ENCODE data around the gene R3HDM2.

Gene R3HDM2

DNA sequence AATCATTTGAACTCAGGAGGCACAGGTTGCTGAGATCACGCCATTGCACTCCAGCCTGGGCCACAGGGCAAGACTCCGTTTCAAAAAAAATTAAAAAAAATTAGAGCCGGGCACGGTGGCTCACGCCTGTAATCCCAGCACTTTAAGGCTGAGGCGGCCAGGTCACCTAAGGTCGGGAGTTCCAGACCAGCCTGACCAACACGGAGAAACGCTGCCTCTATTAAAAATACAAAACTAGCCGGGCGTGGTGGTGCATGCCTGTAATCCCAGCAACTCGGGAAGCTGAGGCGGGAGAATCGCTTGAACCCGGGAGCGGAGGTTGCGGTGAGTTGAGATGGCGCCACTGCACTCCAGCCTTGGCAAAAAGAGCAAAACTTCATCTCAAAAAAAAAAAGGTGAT is 35.7 kb downstream of the R3HDM2 start:
- H3K36me3 ChIP-seq (ENCODE audit: control insufficient read depth in 1 of 2, insufficient read depth in 2 of 2, low read length in 2 of 2) = peaks cover 5 to 9% of the 10 kb centered on the region in 2 experiments
- no peak overlapping the region for H3K4me3 ChIP-seq (ENCODE audit: low read depth, low read length)
- no peak overlapping the region for H2AK5ac ChIP-seq (ENCODE audit: low read length)
- no peak overlapping the region for H2BK120ac ChIP-seq (ENCODE audit: insufficient read depth, low read length, poor library complexity)
- WGBS (ENCODE audit: extremely low coverage, insufficient coverage, insufficient read length) = no CpG with 5 or more reads among the region's 18 CpGs
- no peaks in the 10 kb centered on the region for H3K27me3 ChIP-seq (ENCODE audit: insufficient read depth, low read length)
- no peak overlapping the region for H3K4me2 ChIP-seq (ENCODE audit: low read length)
- H3K79me2 ChIP-seq (ENCODE audit: control insufficient read depth, insufficient read depth, low read length, poor library complexity) = no peaks in the 10 kb centered on the region
- H3K4me1 ChIP-seq (ENCODE audit: control insufficient read depth in 1 of 2, insufficient read depth in 2 of 2, low read length in 2 of 2) = no peaks in the 10 kb centered on the region
- H3K18ac ChIP-seq (ENCODE audit: low read length) = no peak overlapping the region
- H3K4ac ChIP-seq (ENCODE audit: low read depth, low read length) = no peak overlapping the region
- H4K91ac ChIP-seq (ENCODE audit: low read depth, low read length) = no peak overlapping the region
- H3K27ac ChIP-seq (ENCODE audit: low read depth, low read length) = no peak overlapping the region
- H3K23ac ChIP-seq (ENCODE audit: low read length) = no peak overlapping the region
- no peak for DNase-seq
- H2BK5ac ChIP-seq (ENCODE audit: low read depth, low read length, poor library complexity) = no peak overlapping the region
- H3K9ac ChIP-seq (ENCODE audit: low read length) = no peak overlapping the region
- no peaks in the 10 kb centered on the region for H3K9me3 ChIP-seq (ENCODE audit: insufficient read depth, low read depth, low read length)
- no peak overlapping the region for H4K8ac ChIP-seq (ENCODE audit: low read depth, low read length)
- H4K12ac ChIP-seq (ENCODE audit: low read depth, low read length) = no peak overlapping the region
- H3K14ac ChIP-seq (ENCODE audit: low read length) = no peak overlapping the region
- H3K79me1 ChIP-seq (ENCODE audit: low read length) = no peaks in the 10 kb centered on the region
- H2BK12ac ChIP-seq (ENCODE audit: low read length) = no peak overlapping the region
- no peak overlapping the region for H2AFZ ChIP-seq (ENCODE audit: insufficient read depth, low read length, poor library complexity)

DNA sequence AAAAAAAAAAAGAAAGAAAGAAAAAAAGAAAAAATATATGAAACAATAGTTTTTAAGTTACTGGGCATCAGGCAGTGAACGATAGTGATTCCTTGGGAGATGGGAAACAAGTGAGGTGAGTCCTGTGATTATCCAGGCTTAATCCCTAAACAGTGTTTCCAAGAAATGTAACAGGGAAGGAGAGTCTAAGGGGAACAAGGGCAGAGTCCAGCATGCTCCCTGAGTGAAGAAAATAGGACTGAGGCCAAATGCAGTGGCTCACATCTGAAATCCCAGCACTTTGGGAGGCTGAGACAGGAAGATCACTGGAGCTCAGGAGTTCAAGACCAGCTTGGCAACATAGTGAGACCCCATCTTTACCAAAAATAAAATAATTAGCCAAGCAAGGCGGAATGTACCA is 40.7 kb downstream of the R3HDM2 start:
- H2AK5ac ChIP-seq (ENCODE audit: low read length) = no peak overlapping the region
- WGBS (ENCODE audit: extremely low coverage, insufficient coverage, insufficient read length) = no CpG with 5 or more reads among the region's 2 CpGs
- H3K27ac ChIP-seq (ENCODE audit: low read depth, low read length) = no peak overlapping the region
- H2AFZ ChIP-seq (ENCODE audit: insufficient read depth, low read length, poor library complexity) = no peak overlapping the region
- no peak overlapping the region for H2BK5ac ChIP-seq (ENCODE audit: low read depth, low read length, poor library complexity)
- no peak overlapping the region for H3K23ac ChIP-seq (ENCODE audit: low read length)
- no peak overlapping the region for H3K18ac ChIP-seq (ENCODE audit: low read length)
- H2BK120ac ChIP-seq (ENCODE audit: insufficient read depth, low read length, poor library complexity) = no peak overlapping the region
- no peaks in the 10 kb centered on the region for H3K9me3 ChIP-seq (ENCODE audit: insufficient read depth, low read depth, low read length)
- H2BK12ac ChIP-seq (ENCODE audit: low read length) = no peak overlapping the region
- no peak overlapping the region for H3K4me2 ChIP-seq (ENCODE audit: low read length)
- H4K8ac ChIP-seq (ENCODE audit: low read depth, low read length) = no peak overlapping the region
- H4K12ac ChIP-seq (ENCODE audit: low read depth, low read length) = no peak overlapping the region
- H3K36me3 ChIP-seq (ENCODE audit: control insufficient read depth in 1 of 2, insufficient read depth in 2 of 2, low read length in 2 of 2) = peaks cover 5 to 8% of the 10 kb centered on the region in 2 experiments
- no peak overlapping the region for H3K4me3 ChIP-seq (ENCODE audit: low read depth, low read length)
- H3K4ac ChIP-seq (ENCODE audit: low read depth, low read length) = no peak overlapping the region
- no peak for DNase-seq
- H3K79me2 ChIP-seq (ENCODE audit: control insufficient read depth, insufficient read depth, low read length, poor library complexity) = no peaks in the 10 kb centered on the region
- H4K91ac ChIP-seq (ENCODE audit: low read depth, low read length) = no peak overlapping the region
- H3K14ac ChIP-seq (ENCODE audit: low read length) = no peak overlapping the region
- no peaks in the 10 kb centered on the region for H3K4me1 ChIP-seq (ENCODE audit: control insufficient read depth in 1 of 2, insufficient read depth in 2 of 2, low read length in 2 of 2)
- H3K27me3 ChIP-seq (ENCODE audit: insufficient read depth, low read length) = no peaks in the 10 kb centered on the region
- no peaks in the 10 kb centered on the region for H3K79me1 ChIP-seq (ENCODE audit: low read length)
- no peak overlapping the region for H3K9ac ChIP-seq (ENCODE audit: low read length)

DNA sequence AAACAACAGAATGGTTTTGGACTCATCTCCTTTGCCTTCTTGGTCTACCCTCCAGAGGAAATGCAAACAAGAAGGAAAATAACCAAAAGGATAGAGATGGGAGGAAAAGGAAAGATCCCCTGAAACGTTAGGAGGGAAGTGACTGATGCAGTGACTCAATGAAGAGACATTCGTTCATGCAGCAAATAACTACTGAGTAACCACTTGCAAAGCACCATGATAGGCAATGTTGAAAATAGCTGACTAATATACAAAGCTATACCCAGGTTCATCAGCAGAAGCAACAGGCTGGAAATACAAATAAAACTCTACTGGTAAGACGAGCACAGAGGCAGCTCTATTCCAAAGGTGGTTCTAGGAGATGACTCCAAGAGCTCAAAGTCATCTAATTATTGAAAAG is 41.8 kb downstream of the R3HDM2 start:
- no peaks in the 10 kb centered on the region for H3K9me3 ChIP-seq (ENCODE audit: insufficient read depth, low read depth, low read length)
- no peak overlapping the region for H3K4me3 ChIP-seq (ENCODE audit: low read depth, low read length)
- no peak overlapping the region for H4K91ac ChIP-seq (ENCODE audit: low read depth, low read length)
- H3K4me1 ChIP-seq (ENCODE audit: control insufficient read depth in 1 of 2, insufficient read depth in 2 of 2, low read length in 2 of 2) = no peaks in the 10 kb centered on the region
- H3K79me2 ChIP-seq (ENCODE audit: control insufficient read depth, insufficient read depth, low read length, poor library complexity) = no peaks in the 10 kb centered on the region
- no peak overlapping the region for H4K8ac ChIP-seq (ENCODE audit: low read depth, low read length)
- no peak overlapping the region for H2BK120ac ChIP-seq (ENCODE audit: insufficient read depth, low read length, poor library complexity)
- no peak overlapping the region for H3K9ac ChIP-seq (ENCODE audit: low read length)
- H4K12ac ChIP-seq (ENCODE audit: low read depth, low read length) = no peak overlapping the region
- no peak overlapping the region for H3K18ac ChIP-seq (ENCODE audit: low read length)
- H3K4me2 ChIP-seq (ENCODE audit: low read length) = no peak overlapping the region
- no peak overlapping the region for H2AK5ac ChIP-seq (ENCODE audit: low read length)
- H3K23ac ChIP-seq (ENCODE audit: low read length) = no peak overlapping the region
- H3K36me3 ChIP-seq (ENCODE audit: control insufficient read depth in 1 of 2, insufficient read depth in 2 of 2, low read length in 2 of 2) = peaks cover 3 to 4% of the 10 kb centered on the region in 2 experiments
- no CpG with 5 or more reads among the region's 3 CpGs for WGBS (ENCODE audit: extremely low coverage, insufficient coverage, insufficient read length)
- no peak overlapping the region for H3K4ac ChIP-seq (ENCODE audit: low read depth, low read length)
- no peaks in the 10 kb centered on the region for H3K27me3 ChIP-seq (ENCODE audit: insufficient read depth, low read length)
- no peak overlapping the region for H3K14ac ChIP-seq (ENCODE audit: low read length)
- H3K27ac ChIP-seq (ENCODE audit: low read depth, low read length) = no peak overlapping the region
- H2BK5ac ChIP-seq (ENCODE audit: low read depth, low read length, poor library complexity) = no peak overlapping the region
- no peak overlapping the region for H2BK12ac ChIP-seq (ENCODE audit: low read length)
- DNase-seq = peak in 1 of 2 donors; percentile 1
- no peaks in the 10 kb centered on the region for H3K79me1 ChIP-seq (ENCODE audit: low read length)
- no peak overlapping the region for H2AFZ ChIP-seq (ENCODE audit: insufficient read depth, low read length, poor library complexity)

DNA sequence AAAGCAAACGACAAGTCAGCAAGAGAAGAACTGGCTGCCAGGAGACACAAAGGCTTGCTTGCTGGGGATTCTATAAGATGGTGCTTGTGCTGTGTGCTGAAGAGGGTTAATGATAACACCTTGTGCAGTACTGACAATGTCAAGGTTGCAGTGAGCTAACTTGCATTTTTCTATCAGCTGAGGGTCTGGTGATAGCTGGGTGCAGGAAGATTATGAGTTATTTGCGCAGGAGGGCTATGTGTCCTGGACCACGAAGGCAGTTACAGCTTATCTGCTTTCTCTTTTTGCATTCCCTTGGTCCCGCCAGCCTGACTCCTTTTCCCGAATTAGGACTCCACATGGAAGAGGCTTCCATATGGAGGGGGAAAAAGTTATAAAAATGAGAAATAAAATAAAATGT is 42.4 kb downstream of the R3HDM2 start:
- Histone ChIP-seq H2BK5ac (ENCODE audit: low read depth, low read length, poor library complexity) (no peak overlapping the region), H3K14ac (ENCODE audit: low read length) (no peak overlapping the region), H2AK5ac (ENCODE audit: low read length) (no peak overlapping the region), H3K79me2 (ENCODE audit: control insufficient read depth, insufficient read depth, low read length, poor library complexity) (no peaks in the 10 kb centered on the region), H3K4ac (ENCODE audit: low read depth, low read length) (no peak overlapping the region), H4K8ac (ENCODE audit: low read depth, low read length) (no peak overlapping the region), H3K9ac (ENCODE audit: low read length) (no peak overlapping the region), H2AFZ (ENCODE audit: insufficient read depth, low read length, poor library complexity) (no peak overlapping the region), H3K79me1 (ENCODE audit: low read length) (no peaks in the 10 kb centered on the region), H2BK120ac (ENCODE audit: insufficient read depth, low read length, poor library complexity) (no peak overlapping the region), H3K4me1 (ENCODE audit: control insufficient read depth in 1 of 2, insufficient read depth in 2 of 2, low read length in 2 of 2) (no peaks in the 10 kb centered on the region), H3K27ac (ENCODE audit: low read depth, low read length) (no peak overlapping the region), H3K4me2 (ENCODE audit: low read length) (no peak overlapping the region), H3K18ac (ENCODE audit: low read length) (no peak overlapping the region), H3K27me3 (ENCODE audit: insufficient read depth, low read length) (no peaks in the 10 kb centered on the region), H4K91ac (ENCODE audit: low read depth, low read length) (no peak overlapping the region), H3K9me3 (ENCODE audit: insufficient read depth, low read depth, low read length) (no peaks in the 10 kb centered on the region), H3K23ac (ENCODE audit: low read length) (no peak overlapping the region), H3K36me3 (ENCODE audit: control insufficient read depth in 1 of 2, insufficient read depth in 2 of 2, low read length in 2 of 2) (peaks cover 3 to 4% of the 10 kb centered on the region in 2 experiments), H2BK12ac (ENCODE audit: low read length) (no peak overlapping the region), H3K4me3 (ENCODE audit: low read depth, low read length) (no peak overlapping the region), H4K12ac (ENCODE audit: low read depth, low read length) (no peak overlapping the region)
- WGBS (ENCODE audit: extremely low coverage, insufficient coverage, insufficient read length) = 100% methylated on average over 1 of the region's 5 CpGs
- no peak for DNase-seq

Measured in trophoblast cell (in vitro differentiated cells and primary cell).